GM21447 (cell line): ENCODE results near the gene KPRP.

ENCODE experiments used
- ATAC-seq: cut with Tn5 transposase; IDR thresholded peaks from one replicate; pipeline ENCODE4 v1.9.1; 2021; ENCODE audit not compliant: unreplicated experiment

Gene KPRP

GRCh38 chr1:152757747-152758146 lies at the start of gene KPRP:
Gene KPRP (plus strand): TSS chr1:152758025. CDS start chr1:152759589, 1,564 bp downstream.
- ATAC-seq: no peak

- no peak for ATAC-seq
These were observed 39.6 kb upstream of the KPRP start for GRCh38 chr1:152718238-152718637.

GRCh38 chr1:152725261-152725660 lies 32.6 kb upstream of the KPRP start:
- no peak for ATAC-seq

GRCh38 chr1:152728986-152729385 lies 28.8 kb upstream of the KPRP start:
- ATAC-seq: no peak

GRCh38 chr1:152735648-152736047 lies 22.2 kb upstream of the KPRP start:
- no peak for ATAC-seq

GRCh38 chr1:152737997-152738396 lies 19.8 kb upstream of the KPRP start:
- ATAC-seq: no peak

GRCh38 chr1:152739841-152740240 lies 18.0 kb upstream of the KPRP start:
- no peak for ATAC-seq

- ATAC-seq: no peak
These were observed 16.2 kb upstream of the KPRP start for GRCh38 chr1:152741656-152742055.

GRCh38 chr1:152743371-152744145 lies 14.3 kb upstream of the KPRP start:
- no peak for ATAC-seq

- ATAC-seq: no peak
These were observed 12.5 kb upstream of the KPRP start for GRCh38 chr1:152745289-152745704.

- no peak for ATAC-seq
These were observed 11.9 kb upstream of the KPRP start for GRCh38 chr1:152745765-152746444.

GRCh38 chr1:152747831-152748230 lies 10.0 kb upstream of the KPRP start:
- no peak for ATAC-seq

GRCh38 chr1:152752225-152752624 lies 5.6 kb upstream of the KPRP start:
- ATAC-seq: no peak

GRCh38 chr1:152753586-152753985 lies 4.2 kb upstream of the KPRP start:
- no peak for ATAC-seq

GRCh38 chr1:152756872-152757271 lies 953 bp upstream of the KPRP start:
- no peak for ATAC-seq

- no peak for ATAC-seq
These were observed 811 bp downstream of the KPRP start for GRCh38 chr1:152758636-152759035.

- ATAC-seq: no peak
These were observed 1.8 kb downstream of the KPRP start for GRCh38 chr1:152759453-152760173.

GRCh38 chr1:152760551-152761190 lies 2.8 kb downstream of the KPRP start:
- no peak for ATAC-seq

GRCh38 chr1:152761609-152762213 lies 3.9 kb downstream of the KPRP start:
- ATAC-seq: no peak

- no peak for ATAC-seq
These were observed 11.2 kb downstream of the KPRP start for GRCh38 chr1:152768847-152769533.
